Central memory CD8-positive, alpha-beta T cell (primary cell): ENCODE data around the gene UFL1.
"Not testable (repeated sequence)": the region's sequence is repeated elsewhere in the genome, so short reads cannot be mapped to it uniquely, and the experiment has no call there.

Source experiments
- ATAC-seq: fragments of 150-1000 bp; cut with Tn5 transposase; replicated peaks from 2 replicates; pipeline ENCODE4 v1.10.0; 2022; ENCODE audit warnings: mild to moderate bottlenecking, moderate FRiP score, moderate number of reproducible peaks; ENCODE audit not compliant: poor library complexity, severe bottlenecking; ENCODE audit errors: extremely low read depth
- DNase-seq, 2 donors: peaks; one replicate each; pipeline ENCODE4 v3.0.0; 2021; ENCODE audit warnings: low spot score in 2 of 2
- H3K27ac Mint-ChIP-seq: one replicate; pipeline ENCODE4 v1.8.0; 2022; ENCODE audit warnings: low read depth, mild to moderate bottlenecking, moderate library complexity, mixed read lengths
- H3K27me3 Mint-ChIP-seq: one replicate; pipeline ENCODE4 v1.8.0; 2022; ENCODE audit warnings: mixed read lengths
- H3K36me3 Mint-ChIP-seq: one replicate; pipeline ENCODE4 v1.8.0; 2022; ENCODE audit warnings: mild to moderate bottlenecking, moderate library complexity, mixed read lengths; ENCODE audit not compliant: insufficient read depth
- H3K4me1 Mint-ChIP-seq: one replicate; pipeline ENCODE4 v1.8.0; 2022; ENCODE audit warnings: mixed read lengths
- H3K4me3 Mint-ChIP-seq: one replicate; pipeline ENCODE4 v1.8.0; 2022; ENCODE audit warnings: mild to moderate bottlenecking, moderate library complexity, mixed read lengths
- H3K9me3 Mint-ChIP-seq: one replicate; pipeline ENCODE4 v1.8.0; 2022; ENCODE audit warnings: mixed read lengths

The UFL1 gene

DNA sequence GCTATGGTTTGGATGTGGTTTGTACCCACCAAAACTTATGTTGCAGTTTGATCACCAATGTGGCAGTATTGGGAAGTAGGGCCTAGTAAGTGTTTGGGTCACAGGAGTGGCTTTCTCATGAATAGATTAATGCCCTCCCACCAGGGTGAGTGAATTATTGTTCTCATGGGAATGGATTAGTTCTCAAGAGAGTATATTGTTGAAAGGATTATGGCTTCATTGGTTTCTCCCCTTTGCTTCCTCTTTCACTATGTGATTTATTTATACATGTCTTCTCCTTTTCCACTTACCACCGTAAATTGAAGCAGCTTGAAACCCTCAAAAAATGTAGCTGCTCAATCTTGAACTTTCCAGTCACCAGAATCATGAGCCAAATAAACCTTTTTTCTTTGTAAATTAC is 10.8 kb downstream of the UFL1 start:
- DNase-seq (no peak), ATAC-seq (no peak)
- Mint-ChIP-seq H3K27ac (no peak overlapping the region), H3K36me3 (peaks cover 48% of the 10 kb centered on the region), H3K9me3 (no peaks in the 10 kb centered on the region), H3K27me3 (no peaks in the 10 kb centered on the region), H3K4me3 (no peak overlapping the region), H3K4me1 (peaks cover 33% of the 10 kb centered on the region)

DNA sequence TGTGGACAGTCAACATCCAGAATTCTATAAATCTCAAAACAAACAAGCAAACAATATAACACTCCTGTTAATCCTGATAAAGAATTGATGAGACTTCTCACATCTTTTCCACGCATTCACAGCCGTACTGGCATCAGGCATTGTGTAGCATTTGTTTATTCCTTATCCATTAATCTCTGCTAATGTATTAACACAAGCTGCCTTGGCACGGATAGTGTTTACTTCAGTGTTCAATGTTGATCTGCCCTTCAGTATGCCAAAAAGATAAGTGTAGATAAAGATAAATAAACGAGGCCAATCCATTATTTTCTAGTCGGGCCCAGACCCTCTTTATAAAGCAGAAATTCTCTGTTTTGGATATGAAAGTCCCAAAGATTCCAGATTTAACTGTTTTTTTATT is 16.1 kb downstream of the UFL1 start:
- Mint-ChIP-seq H3K36me3 (peaks cover 36% of the 10 kb centered on the region), H3K4me3 (no peak overlapping the region), H3K9me3 (no peaks in the 10 kb centered on the region), H3K4me1 (peaks cover 13% of the 10 kb centered on the region), H3K27me3 (no peaks in the 10 kb centered on the region), H3K27ac (no peak overlapping the region)
- DNase-seq, result no peak
- ATAC-seq, result no peak

DNA sequence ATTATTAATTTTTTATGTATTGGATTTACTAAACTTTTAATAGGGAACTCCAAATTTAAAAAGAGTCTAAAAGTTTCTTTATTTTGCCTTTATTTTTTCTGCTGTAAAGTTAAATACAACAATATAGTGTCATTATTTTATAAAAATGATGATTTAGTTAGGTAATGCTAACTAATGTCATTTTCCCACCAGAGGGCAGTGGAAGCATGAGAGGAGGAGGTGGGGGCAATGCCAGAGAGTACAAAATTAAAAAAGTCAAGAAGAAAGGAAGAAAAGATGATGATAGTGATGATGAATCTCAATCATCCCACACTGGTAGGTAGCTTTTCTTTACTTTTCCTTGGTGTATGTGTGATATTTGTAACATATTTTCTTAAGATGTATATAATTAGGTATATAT is 21.1 kb downstream of the UFL1 start:
- Mint-ChIP-seq H3K27me3 (no peaks in the 10 kb centered on the region), H3K27ac (no peak overlapping the region), H3K9me3 (no peaks in the 10 kb centered on the region), H3K4me3 (no peak overlapping the region), H3K4me1 (peaks cover 5% of the 10 kb centered on the region), H3K36me3 (peaks cover 48% of the 10 kb centered on the region)
- DNase-seq (no peak), ATAC-seq (no peak)

DNA sequence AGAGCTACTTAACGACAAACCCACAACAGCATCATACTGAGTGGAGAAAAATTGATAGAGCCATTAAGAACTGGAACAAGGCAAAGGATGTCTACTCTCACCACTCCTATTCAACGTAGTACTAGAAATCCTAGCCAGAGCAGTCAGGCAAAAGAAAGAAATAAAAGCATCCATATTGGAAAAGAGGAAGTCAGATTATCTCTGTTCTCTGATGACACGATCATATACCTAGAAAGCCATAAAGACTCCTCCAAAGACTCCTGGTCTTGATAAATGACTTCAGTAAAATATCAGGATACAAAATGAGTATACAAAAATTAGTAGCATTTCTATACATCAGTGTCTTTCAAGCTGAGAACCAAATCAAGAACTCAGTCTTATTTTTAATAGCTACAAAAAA is 24.3 kb downstream of the UFL1 start:
- Mint-ChIP-seq H3K36me3 (peaks cover 45% of the 10 kb centered on the region), H3K27me3 (no peaks in the 10 kb centered on the region)
- ATAC-seq, result no peak

DNA sequence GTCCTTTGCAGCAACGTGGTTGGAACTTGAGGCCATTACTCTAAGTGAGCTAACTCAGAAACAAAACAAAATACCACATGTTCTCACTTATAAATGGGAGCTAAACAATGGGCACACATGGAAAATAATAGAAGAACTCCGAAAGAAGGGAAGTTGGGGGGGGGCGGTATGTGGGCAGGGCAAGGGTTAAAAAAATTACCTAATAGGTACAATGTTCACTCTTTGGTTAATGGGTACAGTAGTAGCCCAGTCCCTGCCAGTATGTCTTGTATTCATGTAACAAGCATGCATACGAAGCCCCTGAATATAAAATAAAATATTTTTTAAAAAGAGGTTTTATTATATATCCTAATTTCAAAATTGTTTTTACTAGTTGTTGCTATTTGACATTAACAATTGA is 26.0 kb downstream of the UFL1 start:
- ATAC-seq (no peak), DNase-seq (no peak)
- Mint-ChIP-seq H3K36me3 (peaks cover 55% of the 10 kb centered on the region), H3K27me3 (no peaks in the 10 kb centered on the region), H3K4me3 (no peak overlapping the region), H3K9me3 (no peaks in the 10 kb centered on the region), H3K4me1 (no peaks in the 10 kb centered on the region), H3K27ac (no peak overlapping the region)

More for the DNA sequence above, 24.3 kb downstream of the UFL1 start:
- H3K4me1 Mint-ChIP-seq, result no peaks in the 10 kb centered on the region
- DNase-seq, result no peak
- no peak overlapping the region for H3K4me3 Mint-ChIP-seq
- H3K27ac Mint-ChIP-seq, result no peak overlapping the region
- H3K9me3 Mint-ChIP-seq, result no peaks in the 10 kb centered on the region

DNA sequence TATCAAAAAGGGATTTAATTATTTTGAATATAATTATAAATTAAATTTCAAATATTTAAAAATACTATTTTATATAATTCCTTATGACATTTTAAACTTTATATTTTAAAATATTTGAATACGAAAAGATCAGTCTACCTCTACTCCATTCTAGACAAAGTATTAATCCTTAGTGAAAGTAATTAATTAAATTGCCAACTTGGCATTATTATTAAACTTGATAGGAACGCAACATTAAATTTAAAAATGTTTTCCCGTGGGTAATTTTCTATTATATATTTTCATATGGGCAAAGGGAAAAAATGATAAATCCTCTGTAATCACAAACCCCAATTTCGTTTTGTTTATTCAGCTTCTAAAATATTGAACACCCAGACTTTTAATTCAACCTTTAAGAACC is 33.0 kb downstream of the UFL1 start:
- Mint-ChIP-seq H3K4me3 (no peak overlapping the region), H3K4me1 (no peaks in the 10 kb centered on the region), H3K27me3 (no peaks in the 10 kb centered on the region), H3K9me3 (no peaks in the 10 kb centered on the region), H3K27ac (no peak overlapping the region), H3K36me3 (peaks cover 40% of the 10 kb centered on the region)
- ATAC-seq (no peak), DNase-seq (no peak)

DNA sequence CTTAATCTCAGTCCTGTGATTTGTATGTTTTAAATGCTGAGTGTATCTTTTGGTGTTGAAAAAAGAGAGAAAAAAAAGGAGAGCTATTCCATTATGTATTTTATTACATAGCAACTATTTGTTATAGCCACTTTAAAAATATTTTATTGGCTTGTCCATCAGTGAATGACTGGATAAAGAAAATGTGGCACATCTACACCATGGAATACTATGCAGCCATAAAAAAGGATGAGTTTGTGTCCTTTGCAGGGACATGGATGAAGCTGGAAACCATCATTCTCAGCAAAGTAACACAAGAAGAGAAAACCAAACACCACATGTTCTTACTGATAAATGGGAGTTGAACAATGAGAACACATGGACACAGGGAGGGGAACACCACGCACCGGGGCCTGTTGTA is 38.1 kb downstream of the UFL1 start:
- not testable (repeated sequence) for H3K4me1 Mint-ChIP-seq, H3K27me3 Mint-ChIP-seq, DNase-seq, H3K27ac Mint-ChIP-seq, ATAC-seq, H3K4me3 Mint-ChIP-seq, H3K9me3 Mint-ChIP-seq, H3K36me3 Mint-ChIP-seq

DNA sequence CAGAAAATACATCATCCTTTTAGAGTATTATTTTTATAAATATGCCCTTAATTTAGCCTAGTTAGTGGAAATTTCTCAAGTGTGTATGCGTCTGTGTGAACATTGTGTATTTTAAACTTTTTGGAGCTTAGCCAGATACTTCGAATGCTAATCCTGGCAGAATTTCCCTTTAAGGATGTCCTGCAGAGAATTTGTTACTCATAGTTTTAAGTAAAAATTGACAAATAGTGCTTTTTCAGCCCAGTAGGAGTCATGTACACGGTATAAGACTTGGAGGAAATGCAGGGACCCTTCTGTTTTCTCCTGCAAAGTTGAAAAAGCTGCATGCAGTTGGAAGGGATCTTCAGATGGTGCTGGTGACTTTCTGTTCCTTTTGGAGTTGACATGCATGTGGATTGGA is 41.3 kb downstream of the UFL1 start, which contains the start of gene FHL5:
FHL5 (plus strand) TSS at position 243 of the 400 bp plus-strand sequence. CDS start 40,486 bp downstream, outside the sequence.
- Mint-ChIP-seq H3K27ac (no peak within 1 kb of the TSS), H3K4me1 (no peaks in the 10 kb centered on the region), H3K36me3 (no peaks in the 10 kb centered on the region), H3K27me3 (peaks cover 4% of the 10 kb centered on the region), H3K4me3 (no peak within 1 kb of the TSS), H3K9me3 (no peaks in the 10 kb centered on the region)
- no peak for ATAC-seq
- DNase-seq, result no peak

DNA sequence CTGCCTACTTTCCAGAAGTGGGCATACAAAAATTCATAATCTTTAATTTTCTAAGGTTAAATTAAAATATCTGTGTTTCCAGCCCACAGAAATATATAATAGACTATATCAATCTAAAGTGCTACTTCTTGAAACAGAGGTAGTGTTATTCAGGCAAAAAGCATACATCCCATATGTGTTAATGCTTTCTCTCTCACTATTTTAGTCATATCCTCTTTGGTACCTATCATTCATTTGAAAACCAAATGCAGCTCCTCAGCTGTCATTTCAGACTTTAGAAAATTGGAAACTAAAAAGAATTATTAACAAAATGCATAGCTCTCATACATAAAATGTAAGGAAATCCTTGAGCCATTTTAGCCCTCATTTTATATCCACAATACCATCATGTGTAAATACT is 42.2 kb downstream of the UFL1 start:
- Mint-ChIP-seq H3K36me3 (no peaks in the 10 kb centered on the region), H3K27me3 (peaks cover 14% of the 10 kb centered on the region), H3K4me3 (no peak overlapping the region), H3K9me3 (no peaks in the 10 kb centered on the region), H3K27ac (no peak overlapping the region), H3K4me1 (no peaks in the 10 kb centered on the region)
- DNase-seq (no peak), ATAC-seq (no peak)

DNA sequence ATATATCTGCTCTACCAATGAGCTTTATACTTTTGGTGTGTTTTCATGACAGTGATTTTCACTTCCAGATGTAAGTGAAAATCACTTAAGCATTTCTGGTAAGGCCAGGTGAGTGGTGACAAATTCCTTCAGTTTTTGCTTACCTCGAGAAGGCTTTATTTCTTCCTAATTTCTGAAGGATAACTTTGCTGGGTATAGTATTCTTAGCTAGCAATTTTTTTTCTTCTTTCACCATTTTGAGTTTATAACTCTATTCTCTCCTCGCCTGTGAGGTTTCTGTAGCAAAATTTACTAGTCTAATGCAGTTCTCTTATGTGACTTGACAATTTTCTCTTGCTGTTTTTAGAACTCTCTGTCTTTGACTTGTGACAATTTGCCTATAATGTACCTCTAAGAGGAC is 48.4 kb downstream of the UFL1 start:
- DNase-seq (no peak), ATAC-seq (no peak)
- no peak overlapping the region for H3K27ac Mint-ChIP-seq
- H3K27me3 Mint-ChIP-seq, result peaks cover 47% of the 10 kb centered on the region
- no peak overlapping the region for H3K4me3 Mint-ChIP-seq
- no peaks in the 10 kb centered on the region for H3K4me1 Mint-ChIP-seq
- H3K9me3 Mint-ChIP-seq, result peaks cover 14% of the 10 kb centered on the region
- no peaks in the 10 kb centered on the region for H3K36me3 Mint-ChIP-seq

DNA sequence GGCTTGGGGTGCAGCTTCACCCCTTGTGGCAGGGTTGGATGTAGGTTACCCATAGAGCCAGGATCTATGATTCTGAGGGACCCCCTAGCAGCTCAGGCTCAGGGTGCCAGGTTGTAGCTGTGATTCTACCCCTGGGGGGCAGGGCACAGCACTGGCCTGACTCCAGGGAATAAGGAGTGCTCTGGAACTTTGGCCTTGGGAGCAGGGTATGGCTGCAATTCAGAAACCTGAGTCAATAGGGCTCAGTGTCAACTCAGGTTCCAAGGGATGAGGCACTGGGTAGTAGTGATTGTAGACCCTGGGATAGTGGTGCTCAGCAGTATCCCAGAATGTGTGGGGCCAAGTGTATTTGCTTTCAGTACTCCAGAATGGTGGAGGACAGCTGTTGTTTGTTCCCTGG is 49.9 kb downstream of the UFL1 start:
- Mint-ChIP-seq H3K36me3 (no peaks in the 10 kb centered on the region), H3K27me3 (peaks cover 62% of the 10 kb centered on the region), H3K4me3 (no peak overlapping the region), H3K4me1 (no peaks in the 10 kb centered on the region), H3K27ac (no peak overlapping the region), H3K9me3 (peaks cover 14% of the 10 kb centered on the region)
- no peak for ATAC-seq
- no peak for DNase-seq

DNA sequence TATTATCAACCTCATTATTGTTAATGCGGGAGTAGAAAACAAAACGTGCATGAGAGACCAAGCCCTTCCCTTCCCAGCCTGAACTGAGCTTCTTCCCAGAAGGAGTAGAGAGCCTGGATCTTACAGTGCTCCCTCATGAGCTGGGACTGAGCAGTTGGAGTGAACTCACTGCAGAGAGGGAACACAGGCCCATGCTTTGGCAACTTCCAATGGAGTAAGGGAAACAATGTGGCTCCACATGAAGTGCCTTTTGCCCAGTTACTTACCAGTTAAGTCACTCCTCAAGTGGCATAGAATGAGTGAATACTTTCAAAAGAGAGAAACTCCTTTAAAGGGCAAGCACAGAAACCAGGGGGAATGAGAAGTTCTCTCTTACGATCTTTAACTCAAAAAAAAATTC is 53.8 kb downstream of the UFL1 start:
- Mint-ChIP-seq H3K27me3 (peaks cover 44% of the 10 kb centered on the region), H3K27ac (no peak overlapping the region), H3K4me1 (no peaks in the 10 kb centered on the region), H3K9me3 (peaks cover 8% of the 10 kb centered on the region), H3K36me3 (no peaks in the 10 kb centered on the region), H3K4me3 (no peak overlapping the region)
- DNase-seq, result no peak
- ATAC-seq, result no peak

DNA sequence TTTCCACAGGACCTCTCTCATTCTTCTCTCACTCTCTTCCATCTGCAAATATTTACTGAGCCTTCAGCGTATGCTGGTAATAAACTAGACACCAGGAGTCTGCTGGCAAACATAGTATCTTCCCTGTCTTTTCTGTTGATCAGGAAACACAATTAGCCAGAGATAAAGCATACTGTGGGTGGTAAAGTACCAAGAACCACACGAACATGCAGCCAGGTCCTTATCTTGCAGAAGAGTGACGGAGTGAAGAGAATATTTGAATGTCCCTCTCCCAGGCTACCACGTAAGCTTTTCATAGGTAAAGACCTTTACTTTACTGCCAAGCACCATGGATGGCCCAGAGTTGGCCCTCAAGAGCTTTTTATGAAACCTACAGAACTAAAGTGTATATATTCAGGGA is 54.6 kb downstream of the UFL1 start:
- DNase-seq (no peak), ATAC-seq (no peak)
- Mint-ChIP-seq H3K36me3 (no peaks in the 10 kb centered on the region), H3K4me3 (no peak overlapping the region), H3K4me1 (no peaks in the 10 kb centered on the region), H3K27me3 (peaks cover 38% of the 10 kb centered on the region), H3K27ac (no peak overlapping the region), H3K9me3 (no peaks in the 10 kb centered on the region)

DNA sequence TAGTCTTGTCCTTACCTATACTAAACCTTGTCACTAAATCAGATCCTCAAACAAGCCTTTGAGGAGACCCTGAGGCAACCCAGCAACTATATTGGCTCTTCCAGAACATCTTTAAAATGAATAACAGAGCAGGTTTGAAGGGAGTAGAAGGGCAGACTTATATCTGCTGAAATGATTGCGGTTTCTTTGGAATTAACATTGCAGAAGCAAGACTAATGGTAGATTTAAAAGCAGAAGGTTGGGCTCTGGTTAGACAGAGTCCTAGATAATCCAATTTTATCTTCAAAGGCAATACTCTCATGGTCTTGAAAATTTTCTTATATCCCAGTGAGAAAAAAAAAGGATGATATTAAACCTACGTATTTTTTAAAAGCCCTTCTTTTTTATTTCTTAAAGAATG is 60.4 kb downstream of the UFL1 start:
- DNase-seq (no peak), ATAC-seq (no peak)
- Mint-ChIP-seq H3K9me3 (no peaks in the 10 kb centered on the region), H3K27me3 (peaks cover 27% of the 10 kb centered on the region), H3K4me3 (no peak overlapping the region), H3K27ac (no peak overlapping the region), H3K36me3 (no peaks in the 10 kb centered on the region), H3K4me1 (no peaks in the 10 kb centered on the region)
